AG09309 (cell line): Measurements from ENCODE around the gene SEMA5A.

Experiments used
- DNase-seq: peaks from one replicate; pipeline ENCODE4 v3.0.0-alpha.2; 2010; ENCODE audit warnings: low read depth
- H3K4me3 ChIP-seq: 2 replicates; pipeline ENCODE4 v1.5.1; 2011; ENCODE audit warnings: mild to moderate bottlenecking, low read depth, low read length, moderate library complexity; ENCODE audit not compliant: control insufficient read depth
- CTCF ChIP-seq: IDR thresholded peaks from 2 replicates; pipeline ENCODE4 v1.5.1; 2011; ENCODE audit warnings: mild to moderate bottlenecking, low read depth, low read length, inconsistent platforms; ENCODE audit not compliant: insufficient read depth, control insufficient read depth; ENCODE audit errors: missing control alignments

Gene SEMA5A

DNA sequence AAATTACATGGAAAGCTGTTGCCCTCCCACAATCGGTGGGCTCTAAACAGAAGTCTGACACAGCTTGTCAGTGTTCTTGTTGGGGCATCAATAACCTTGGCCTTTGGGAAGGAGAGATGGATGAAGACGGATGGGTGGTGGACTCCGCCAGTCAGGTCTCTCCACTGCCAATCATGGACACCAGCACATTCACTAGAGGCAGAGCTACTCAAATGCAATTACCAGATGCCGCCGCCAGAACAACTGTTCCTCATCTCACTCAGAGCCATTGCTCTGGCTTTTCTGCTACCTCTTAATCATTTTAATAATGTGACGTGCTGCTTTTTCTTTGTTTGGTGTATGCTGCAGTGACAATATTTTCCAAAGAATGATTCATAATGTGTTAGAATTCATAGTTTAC lies 27.9 kb upstream of the SEMA5A start:
- no peak for TF ChIP-seq CTCF
- H3K4me3 ChIP-seq: no peak overlapping the region
- DNase-seq: no peak

GRCh38 chr5:9572246-9572645 lies 26.4 kb upstream of the SEMA5A start:
- DNase-seq: no peak
- H3K4me3 ChIP-seq: no peak overlapping the region
- TF ChIP-seq CTCF: no peak

DNA sequence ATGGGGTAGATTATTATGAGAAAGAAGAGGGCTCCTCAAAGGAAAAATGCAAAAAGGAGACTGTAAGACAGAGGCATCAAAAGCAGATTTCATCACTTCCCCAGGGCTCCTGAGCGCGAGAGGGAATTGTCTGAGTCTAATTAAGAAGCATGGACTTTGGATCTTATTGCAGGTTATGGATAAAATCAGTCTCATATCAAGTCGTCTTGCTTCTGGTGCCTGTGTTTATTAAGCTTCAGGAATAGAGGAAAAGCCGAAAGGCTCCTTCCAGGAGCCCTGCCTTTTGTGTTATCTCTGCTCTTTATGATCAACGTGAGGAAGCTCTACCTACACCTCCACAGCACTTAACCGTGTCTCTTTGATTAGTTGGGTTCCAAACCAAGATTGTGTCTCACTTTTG lies 25.0 kb upstream of the SEMA5A start:
- no peak for TF ChIP-seq CTCF
- H3K4me3 ChIP-seq: no peak overlapping the region
- DNase-seq: no peak

DNA sequence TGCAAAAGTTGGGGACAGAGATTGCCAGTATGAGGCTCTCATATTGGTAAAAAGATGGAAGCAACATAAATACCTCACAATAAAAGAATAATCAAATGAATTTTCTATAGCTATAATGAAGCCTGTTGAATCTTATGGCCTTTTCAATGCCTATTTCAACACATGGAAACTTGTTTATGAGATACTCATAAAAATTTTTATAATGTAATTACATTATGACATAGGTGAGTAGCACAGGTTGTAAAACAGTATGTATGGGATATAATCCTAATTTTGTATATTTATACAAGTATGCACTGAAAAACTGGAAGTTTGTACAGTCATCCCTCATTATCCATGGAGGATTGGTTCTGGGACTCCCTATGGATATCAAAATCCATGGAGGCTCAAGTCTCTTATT lies 21.2 kb upstream of the SEMA5A start:
- DNase-seq: no peak
- H3K4me3 ChIP-seq: no peak overlapping the region
- no peak for TF ChIP-seq CTCF

- H3K4me3 ChIP-seq: no peak overlapping the region
- no peak for DNase-seq
- no peak for TF ChIP-seq CTCF
These were observed 18.9 kb upstream of the SEMA5A start for GRCh38 chr5:9564752-9565151.

GRCh38 chr5:9562141-9562540 lies 16.3 kb upstream of the SEMA5A start:
- no peak for TF ChIP-seq CTCF
- DNase-seq: no peak
- H3K4me3 ChIP-seq: no peak overlapping the region

DNA sequence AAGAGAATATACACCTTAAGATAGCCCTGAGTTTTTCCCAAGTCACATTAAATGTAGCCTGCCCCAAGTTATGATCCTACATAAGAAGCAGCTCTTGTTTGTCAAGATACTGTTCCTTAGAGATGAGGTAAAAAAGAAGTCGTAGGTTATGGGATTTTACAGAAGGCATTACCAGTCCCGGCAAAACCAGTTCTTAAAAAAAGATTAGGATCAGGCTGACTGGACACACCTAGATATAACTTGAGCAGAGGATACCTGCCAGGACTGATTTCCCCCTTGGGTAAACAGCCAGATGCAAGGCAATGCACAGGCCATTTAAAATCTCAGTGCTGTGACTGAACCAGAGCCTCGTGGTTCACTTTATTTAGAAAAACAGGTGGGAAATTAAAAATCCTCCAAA lies 14.1 kb upstream of the SEMA5A start:
- no peak for TF ChIP-seq CTCF
- no peak for DNase-seq
- H3K4me3 ChIP-seq: no peak overlapping the region
